Upper lobe of left lung (tissue), 6 donors: Measurements from ENCODE around the gene BBLN. TPM values are rescaled to one million over a fixed set of nuclear protein-coding genes. Genes with fewer than 3 reads are reported as not detected.
"Not testable (repeated sequence)": the region's sequence is repeated elsewhere in the genome, so short reads cannot be mapped to it uniquely, and the experiment has no call there.

Source experiments
- ATAC-seq, 2 donors: fragments of 200-7000 bp; cut with Tn5 transposase; one replicate each; pipeline ENCODE4 v1.9.1; 2022; ENCODE audit warnings: mild to moderate bottlenecking in 2 of 2, moderate library complexity in 2 of 2; ENCODE audit not compliant: low FRiP score in 2 of 2
- DNase-seq, 2 donors: peaks; one replicate each; pipeline ENCODE4 v3.0.0-alpha.2; 2019 to 2020
- H3K27ac ChIP-seq, 4 donors: fragments of 200-600 bp; sonication (generic); one replicate each; pipeline ENCODE4 v1.5.1; 2016 to 2019
- H3K27me3 ChIP-seq, 4 donors: fragments of 200-600 bp; sonication (generic); one replicate each; pipeline ENCODE4 v1.5.1; 2017 to 2019
- H3K36me3 ChIP-seq, 4 donors: fragments of 200-600 bp; sonication (generic); one replicate each; pipeline ENCODE4 v1.5.1; 2016 to 2019
- H3K4me1 ChIP-seq, 4 donors: fragments of 200-600 bp; sonication (generic); one replicate each; pipeline ENCODE4 v1.5.1; 2018 to 2019
- H3K4me3 ChIP-seq, 4 donors: fragments of 200-600 bp; sonication (generic); one replicate each; pipeline ENCODE4 v1.5.1; 2017 to 2019; ENCODE audit warnings: mild to moderate bottlenecking in 2 of 4, moderate library complexity in 1 of 4
- H3K9me3 ChIP-seq, 4 donors: fragments of 200-600 bp; sonication (generic); one replicate each; pipeline ENCODE4 v1.5.1; 2018 to 2019
- EP300 ChIP-seq, 4 donors: sonication (generic); formaldehyde crosslinking; IDR thresholded peaks; one replicate each; pipeline ENCODE4 v1.5.1; 2017; ENCODE audit warnings: antibody characterized with exemption in 4 of 4, control low read depth in 2 of 4
- POLR2A ChIP-seq, 4 donors: fragments of 450-650 bp; IDR thresholded peaks; one replicate each; pipeline ENCODE4 v1.5.1; 2016 to 2017; ENCODE audit warnings: antibody characterized with exemption in 4 of 4, mild to moderate bottlenecking in 2 of 4
- POLR2AphosphoS5 ChIP-seq, 2 donors: sonication (generic); formaldehyde crosslinking; IDR thresholded peaks; one replicate each; pipeline ENCODE4 v1.5.1; 2017; ENCODE audit warnings: antibody characterized with exemption in 2 of 2
- WGBS, 2 donors: methylation state at CpG; one replicate each; pipeline ENCODE4 v1.1.5; 2017 to 2018; 5-methylcytosine and 5-hydroxymethylcytosine counted together
- total RNA-seq, 6 donors: library from RNA; depleted of rRNA in 4 of 6; stranded (reverse); fragments of >200 nt in 4 of 6; gene quantifications; one replicate each; pipeline versions ENCODE4 v1.1.0 to v1.2.1, GENCODE V29; 2016 to 2021
- TF ChIP-seq, protein P1 (sequence below), 6 experiments: fragments of 450-650 bp in 4 of 6; fragments of 200-600 bp in 2 of 6; sonication (generic) in 2 of 6; IDR thresholded peaks; one replicate each; pipeline ENCODE4 v1.5.1; 2016 to 2019; ENCODE audit warnings: antibody characterized with exemption in 6 of 6
- donor health status: DM: no; HTN: no; CAD: no; lungs with moderate emphysema.
- donor health status: DM: no; HTN: yes; CAD: no; lungs with severe emphysema.

Gene BBLN
- total RNA-seq, 6 donors from 2014 or later = 62.4 to 204 (median 102) TPM

DNA sequence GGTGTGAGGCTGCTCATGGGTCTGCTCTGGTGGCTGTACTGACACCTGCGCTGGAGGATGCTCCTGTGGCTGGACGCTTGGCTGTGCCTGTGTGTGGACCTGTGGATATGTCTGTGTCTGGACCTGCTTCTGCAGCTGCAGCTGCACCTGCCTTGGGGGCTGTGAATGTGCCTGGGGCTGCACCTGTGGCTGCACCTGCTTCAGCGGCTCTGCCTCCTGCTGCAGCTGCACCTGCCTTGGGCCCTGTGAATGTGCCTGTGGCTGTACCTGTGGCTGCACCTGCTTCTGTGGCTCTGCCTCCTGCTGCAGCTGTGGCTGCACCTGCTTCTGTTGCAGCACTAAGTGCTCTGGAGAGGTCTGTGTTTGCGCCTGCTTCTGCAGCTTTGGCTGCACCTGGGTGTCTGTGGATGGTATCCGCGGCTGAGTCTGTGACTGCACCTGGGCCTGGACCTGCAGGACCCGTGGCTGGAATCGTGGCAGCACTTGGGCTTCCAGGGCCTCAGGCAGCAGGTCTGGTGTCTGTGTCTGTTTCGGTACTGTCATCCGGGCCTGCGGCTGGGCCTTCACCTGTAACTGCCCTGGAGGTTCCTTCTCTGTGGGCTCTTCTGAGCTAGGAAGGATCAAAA lies 18.9 kb downstream of the BBLN start:
- no peaks in the 10 kb centered on the region for H3K9me3 ChIP-seq
- H3K4me3 ChIP-seq = no peak overlapping the region
- 98 to 100% methylated on average over 4 to 8 of the region's 11 CpGs for WGBS, 2 donors
- ATAC-seq (no peak), DNase-seq (no peak)
- peaks cover 25 to 85% (median 72%) of the 10 kb centered on the region in 4 donors for H3K36me3 ChIP-seq
- H3K27ac ChIP-seq = no peak overlapping the region
- H3K27me3 ChIP-seq = no peaks in the 10 kb centered on the region
- TF ChIP-seq, protein P1, sequence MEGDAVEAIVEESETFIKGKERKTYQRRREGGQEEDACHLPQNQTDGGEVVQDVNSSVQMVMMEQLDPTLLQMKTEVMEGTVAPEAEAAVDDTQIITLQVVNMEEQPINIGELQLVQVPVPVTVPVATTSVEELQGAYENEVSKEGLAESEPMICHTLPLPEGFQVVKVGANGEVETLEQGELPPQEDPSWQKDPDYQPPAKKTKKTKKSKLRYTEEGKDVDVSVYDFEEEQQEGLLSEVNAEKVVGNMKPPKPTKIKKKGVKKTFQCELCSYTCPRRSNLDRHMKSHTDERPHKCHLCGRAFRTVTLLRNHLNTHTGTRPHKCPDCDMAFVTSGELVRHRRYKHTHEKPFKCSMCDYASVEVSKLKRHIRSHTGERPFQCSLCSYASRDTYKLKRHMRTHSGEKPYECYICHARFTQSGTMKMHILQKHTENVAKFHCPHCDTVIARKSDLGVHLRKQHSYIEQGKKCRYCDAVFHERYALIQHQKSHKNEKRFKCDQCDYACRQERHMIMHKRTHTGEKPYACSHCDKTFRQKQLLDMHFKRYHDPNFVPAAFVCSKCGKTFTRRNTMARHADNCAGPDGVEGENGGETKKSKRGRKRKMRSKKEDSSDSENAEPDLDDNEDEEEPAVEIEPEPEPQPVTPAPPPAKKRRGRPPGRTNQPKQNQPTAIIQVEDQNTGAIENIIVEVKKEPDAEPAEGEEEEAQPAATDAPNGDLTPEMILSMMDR (IDR thresholded peaks at IDR 0.05) = no peak
- TF ChIP-seq POLR2A (IDR thresholded peaks at IDR 0.05) (no peak), POLR2AphosphoS5 (IDR thresholded peaks at IDR 0.05) (no peak), EP300 (IDR thresholded peaks at IDR 0.05) (no peak)
- no peaks in the 10 kb centered on the region for H3K4me1 ChIP-seq

DNA sequence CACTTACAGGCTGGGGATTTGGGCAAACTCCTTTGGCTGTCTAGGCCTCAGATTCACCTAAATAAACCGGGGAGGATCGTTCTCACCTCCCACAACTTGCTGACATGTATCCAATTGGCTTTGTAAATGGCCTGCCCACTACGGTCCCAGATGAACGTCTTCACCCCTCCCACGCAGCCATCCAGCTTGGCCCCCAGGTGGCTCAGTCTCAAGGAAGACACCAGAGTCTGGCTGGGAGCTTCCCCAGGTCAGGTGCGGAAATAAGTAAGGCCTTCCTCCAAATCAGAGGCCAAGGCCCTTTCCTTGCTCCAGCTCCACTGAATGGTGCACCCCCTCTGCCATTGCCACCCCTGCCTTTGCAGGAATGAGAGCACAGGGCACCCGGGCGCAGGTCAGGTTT lies 19.9 kb downstream of the BBLN start:
- Histone ChIP-seq H3K4me1 (no peaks in the 10 kb centered on the region), H3K4me3 (no peak overlapping the region), H3K9me3 (no peaks in the 10 kb centered on the region), H3K27me3 (no peaks in the 10 kb centered on the region), H3K36me3 (peaks cover 27 to 85% (median 70%) of the 10 kb centered on the region in 4 donors), H3K27ac (no peak overlapping the region)
- DNase-seq (no peak), ATAC-seq (no peak)
- WGBS, 2 donors = 90 to 97% methylated on average over 4 to 8 of the region's 8 CpGs
- TF ChIP-seq, protein P1 (IDR thresholded peaks at IDR 0.05) = no peak
- no peak for TF ChIP-seq POLR2A (IDR thresholded peaks at IDR 0.05)
- no peak for TF ChIP-seq POLR2AphosphoS5 (IDR thresholded peaks at IDR 0.05)
- TF ChIP-seq EP300 (IDR thresholded peaks at IDR 0.05) = no peak

DNA sequence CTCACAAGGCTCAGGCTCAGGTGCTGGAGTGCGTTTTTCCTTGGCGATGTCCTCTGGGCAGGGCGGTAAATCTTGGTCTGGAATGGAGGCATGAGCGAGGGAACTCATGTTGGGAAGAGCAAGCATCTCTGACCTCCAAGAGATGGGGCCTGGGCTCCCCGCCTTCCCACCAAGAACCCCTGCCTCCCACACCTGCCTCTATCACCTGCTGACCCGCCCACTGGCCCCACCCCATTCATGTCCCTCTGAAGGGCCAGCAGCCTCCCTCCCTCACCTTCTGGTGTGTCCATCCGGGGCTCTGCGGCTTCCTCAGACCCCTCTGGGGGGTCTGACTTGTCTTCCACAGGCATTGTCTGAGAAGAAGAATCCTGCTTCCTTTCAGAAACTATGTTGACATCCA lies 20.4 kb downstream of the BBLN start:
- Histone ChIP-seq H3K36me3 (peaks cover 28 to 85% (median 74%) of the 10 kb centered on the region in 4 donors), H3K27ac (no peak overlapping the region), H3K4me1 (no peaks in the 10 kb centered on the region), H3K9me3 (no peaks in the 10 kb centered on the region), H3K4me3 (no peak overlapping the region), H3K27me3 (no peaks in the 10 kb centered on the region)
- TF ChIP-seq EP300 (IDR thresholded peaks at IDR 0.05) (no peak), POLR2AphosphoS5 (IDR thresholded peaks at IDR 0.05) (no peak), POLR2A (IDR thresholded peaks at IDR 0.05) (no peak)
- TF ChIP-seq, protein P1 (IDR thresholded peaks at IDR 0.05) = no peak
- 93 to 96% methylated on average over 3 to 8 of the region's 8 CpGs for WGBS, 2 donors
- DNase-seq = no peak
- ATAC-seq = no peak

DNA sequence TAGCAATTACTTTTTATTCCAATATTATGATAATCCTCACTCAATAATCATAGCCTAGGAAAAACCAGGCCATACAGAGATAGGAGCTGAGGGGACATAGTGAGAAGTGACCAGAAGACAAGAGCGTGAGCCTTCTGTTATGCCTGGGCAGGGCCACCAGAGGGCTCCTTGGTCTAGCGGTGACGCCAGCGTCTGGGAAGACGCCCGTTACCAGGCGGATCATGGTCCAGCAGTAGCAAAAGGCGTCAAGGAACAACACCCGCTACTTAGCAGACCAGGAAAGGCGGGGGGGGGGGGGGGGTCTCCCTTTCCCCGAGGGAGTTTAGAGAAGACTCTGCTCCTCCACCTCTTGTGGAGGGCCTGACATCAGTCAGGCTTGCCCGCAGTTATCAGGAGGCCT lies 21.4 kb downstream of the BBLN start:
- WGBS, 2 donors = 49 to 89% methylated on average over 10 to 12 of the region's 12 CpGs
- ATAC-seq, H3K9me3 ChIP-seq, DNase-seq, H3K27ac ChIP-seq, H3K4me1 ChIP-seq, H3K4me3 ChIP-seq, H3K27me3 ChIP-seq: not testable (repeated sequence)
- H3K36me3 ChIP-seq = peaks cover 29 to 85% (median 70%) of the 10 kb centered on the region in 4 donors
- TF ChIP-seq, protein P1 (IDR thresholded peaks at IDR 0.05) = peak in 3 of 6 experiments; percentile 19 to 50 (median 43)
